GM21737 (cell line): Measurements from ENCODE around the gene MEGF8.

Experiments used
- ATAC-seq: cut with Tn5 transposase; IDR thresholded peaks from one replicate; pipeline ENCODE4 v1.9.1; 2021; ENCODE audit warnings: mild to moderate bottlenecking, moderate library complexity; ENCODE audit not compliant: unreplicated experiment

Gene MEGF8

DNA sequence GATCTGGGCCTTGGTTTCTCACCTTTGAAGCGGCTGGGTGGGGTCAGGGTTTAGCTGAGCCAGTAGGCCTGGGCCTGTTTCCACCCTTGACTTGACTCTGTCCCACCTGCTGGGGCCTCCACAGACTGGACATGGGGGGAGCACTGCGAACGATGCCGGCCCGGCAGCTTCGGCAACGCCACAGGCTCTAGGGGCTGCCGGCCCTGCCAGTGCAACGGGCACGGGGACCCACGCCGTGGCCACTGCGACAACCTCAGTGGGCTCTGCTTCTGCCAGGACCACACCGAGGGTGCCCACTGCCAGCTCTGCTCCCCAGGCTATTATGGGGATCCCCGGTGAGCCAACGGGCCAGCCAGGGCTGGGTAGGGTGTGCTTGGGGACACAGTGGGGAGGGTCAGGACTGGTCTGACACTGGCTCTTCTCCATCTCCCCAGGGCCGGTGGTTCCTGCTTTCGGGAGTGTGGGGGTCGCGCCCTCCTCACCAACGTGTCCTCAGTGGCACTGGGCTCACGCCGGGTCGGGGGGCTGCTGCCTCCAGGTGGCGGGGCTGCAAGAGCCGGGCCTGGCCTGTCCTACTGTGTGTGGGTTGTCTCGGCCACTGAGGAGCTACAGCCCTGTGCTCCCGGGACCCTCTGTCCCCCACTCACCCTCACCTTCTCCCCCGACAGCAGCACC lies 28.0 kb downstream of the MEGF8 start:
- no peak for ATAC-seq

DNA sequence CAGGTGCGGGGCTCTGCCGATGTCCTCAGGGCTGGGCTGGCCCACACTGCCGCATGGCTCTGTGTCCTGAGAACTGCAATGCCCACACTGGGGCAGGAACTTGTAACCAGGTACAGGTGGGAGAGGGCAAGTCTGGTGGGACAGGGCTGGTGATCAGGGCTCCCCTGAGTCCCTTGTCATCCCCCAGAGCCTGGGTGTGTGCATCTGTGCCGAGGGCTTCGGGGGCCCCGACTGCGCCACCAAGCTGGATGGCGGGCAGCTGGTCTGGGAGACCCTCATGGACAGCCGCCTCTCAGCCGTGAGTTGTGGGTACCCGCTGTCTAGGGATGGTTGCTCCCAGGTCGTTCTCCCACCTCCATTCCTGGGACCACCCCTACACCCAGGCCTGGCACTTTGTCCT lies 30.5 kb downstream of the MEGF8 start:
- ATAC-seq: no peak

DNA sequence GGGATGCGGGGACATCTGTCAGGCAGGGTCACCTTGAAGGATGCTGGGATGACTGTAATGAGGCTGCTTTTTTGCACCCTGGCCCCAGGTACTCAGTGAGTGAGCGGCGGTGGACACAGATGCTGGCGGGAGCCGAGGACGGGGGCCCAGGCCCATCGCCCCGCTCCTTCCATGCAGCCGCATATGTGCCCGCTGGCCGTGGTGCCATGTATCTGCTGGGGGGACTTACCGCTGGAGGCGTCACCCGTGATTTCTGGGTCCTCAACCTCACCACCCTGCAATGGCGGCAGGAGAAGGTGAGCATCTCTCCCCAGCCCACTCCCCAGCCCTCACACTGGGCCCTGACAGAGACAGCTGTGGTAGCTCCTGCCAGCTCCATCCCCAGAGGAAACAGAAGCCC lies 31.3 kb downstream of the MEGF8 start:
- no peak for ATAC-seq

DNA sequence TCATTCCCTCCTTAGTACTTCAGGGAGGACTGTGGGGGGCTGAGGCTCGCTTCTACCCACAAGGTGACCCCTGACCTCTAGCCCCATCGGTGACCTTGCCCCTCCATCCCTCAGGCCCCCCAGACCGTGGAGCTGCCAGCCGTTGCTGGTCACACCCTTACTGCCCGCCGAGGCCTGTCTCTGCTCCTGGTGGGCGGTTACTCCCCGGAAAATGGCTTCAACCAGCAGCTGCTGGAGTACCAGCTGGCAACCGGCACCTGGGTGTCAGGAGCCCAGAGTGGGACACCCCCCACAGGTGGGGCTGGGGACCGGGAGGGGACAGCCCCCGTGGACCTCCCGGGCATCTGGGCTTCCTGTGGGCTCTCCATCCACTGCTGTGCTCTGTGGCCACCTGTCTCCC lies 31.9 kb downstream of the MEGF8 start:
- no peak for ATAC-seq

DNA sequence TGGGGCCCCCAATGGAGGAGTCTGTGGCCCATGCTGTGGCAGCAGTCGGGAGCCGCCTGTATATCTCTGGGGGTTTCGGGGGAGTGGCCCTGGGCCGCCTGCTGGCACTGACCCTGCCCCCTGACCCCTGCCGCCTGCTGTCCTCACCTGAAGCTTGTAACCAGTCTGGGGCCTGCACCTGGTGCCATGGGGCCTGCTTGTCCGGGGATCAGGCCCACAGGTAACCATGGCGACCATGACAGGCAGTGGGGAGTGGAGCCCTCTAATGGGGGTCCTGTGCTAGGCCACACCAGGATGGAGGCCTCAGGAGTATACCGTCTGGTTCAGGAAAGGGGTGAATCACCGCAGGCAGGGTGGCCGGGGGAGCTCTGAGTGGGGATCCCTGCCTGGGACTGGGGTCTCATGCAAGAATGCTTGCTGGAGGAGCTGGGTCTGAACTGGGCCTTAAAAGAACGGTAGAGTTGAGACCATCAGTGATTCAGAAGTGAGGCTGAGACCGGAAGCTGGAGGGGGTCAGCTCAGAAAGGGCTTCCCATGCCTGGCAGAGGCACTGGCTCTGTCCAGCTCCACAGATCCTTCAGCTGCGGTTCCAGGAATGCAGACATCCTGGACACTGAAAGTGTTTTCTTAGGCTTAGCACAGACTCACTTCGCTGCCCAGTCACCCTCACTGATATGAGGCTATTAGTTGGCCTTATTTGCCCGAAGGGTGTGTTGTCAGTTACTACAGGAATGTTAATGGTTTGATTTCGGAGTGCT lies 35.5 kb downstream of the MEGF8 start:
- no peak for ATAC-seq

DNA sequence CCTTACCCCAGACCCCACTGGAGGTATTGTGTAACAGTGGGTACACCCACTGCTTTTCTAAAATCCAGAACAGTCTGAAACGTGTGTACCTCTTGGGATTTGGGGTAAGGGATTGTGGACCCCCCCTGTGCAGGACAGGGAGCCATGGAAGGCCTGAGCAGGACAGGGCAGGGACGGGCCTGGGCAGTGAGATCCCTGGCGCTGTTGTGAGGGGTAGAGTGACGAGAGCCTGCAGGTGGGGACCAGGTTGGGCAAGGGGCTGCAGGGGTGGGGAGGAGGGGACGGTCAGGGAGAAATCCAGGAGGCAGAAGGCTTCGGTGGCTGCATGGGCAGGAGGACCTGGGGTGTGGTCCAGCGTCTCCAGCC lies 36.1 kb downstream of the MEGF8 start:
- ATAC-seq: no peak

DNA sequence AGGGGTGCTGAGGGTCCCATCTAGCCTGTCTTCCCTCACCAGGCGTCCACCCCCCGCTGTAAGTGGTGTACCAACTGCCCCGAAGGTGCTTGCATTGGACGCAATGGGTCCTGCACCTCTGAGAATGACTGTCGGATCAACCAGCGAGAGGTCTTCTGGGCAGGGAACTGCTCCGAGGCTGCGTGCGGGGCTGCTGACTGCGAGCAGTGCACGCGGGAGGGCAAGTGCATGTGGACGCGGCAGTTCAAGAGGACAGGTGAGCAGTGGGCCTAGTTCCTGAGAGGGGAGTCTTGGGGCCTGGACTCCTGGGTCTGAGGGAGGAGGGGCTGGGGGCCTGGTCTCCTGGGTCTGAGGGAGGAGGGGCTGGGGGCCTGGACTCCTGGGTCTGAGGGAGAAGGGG lies 36.9 kb downstream of the MEGF8 start:
- ATAC-seq: no peak

DNA sequence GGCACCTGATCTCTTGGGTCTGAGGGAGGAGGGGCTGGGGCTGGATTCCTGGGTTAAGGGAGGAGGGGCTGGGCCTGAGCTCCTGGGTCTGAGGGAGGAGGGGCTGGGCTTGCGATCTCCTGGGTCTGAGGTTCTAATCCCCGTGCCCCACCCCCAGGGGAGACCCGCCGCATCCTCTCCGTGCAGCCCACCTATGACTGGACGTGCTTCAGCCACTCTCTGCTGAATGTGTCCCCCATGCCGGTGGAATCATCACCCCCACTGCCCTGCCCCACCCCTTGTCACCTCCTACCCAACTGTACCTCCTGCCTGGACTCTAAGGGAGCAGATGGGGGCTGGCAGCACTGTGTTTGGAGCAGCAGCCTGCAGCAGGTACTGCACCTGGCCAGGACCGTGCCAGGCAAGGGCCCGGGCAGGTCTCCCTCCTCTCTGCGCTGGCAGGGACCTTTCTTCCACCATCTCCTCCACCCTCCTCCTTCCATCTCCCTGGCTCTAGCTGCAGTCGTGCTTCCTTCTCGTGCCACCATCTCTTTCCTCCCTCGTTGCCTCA lies 37.5 kb downstream of the MEGF8 start:
- no peak for ATAC-seq

DNA sequence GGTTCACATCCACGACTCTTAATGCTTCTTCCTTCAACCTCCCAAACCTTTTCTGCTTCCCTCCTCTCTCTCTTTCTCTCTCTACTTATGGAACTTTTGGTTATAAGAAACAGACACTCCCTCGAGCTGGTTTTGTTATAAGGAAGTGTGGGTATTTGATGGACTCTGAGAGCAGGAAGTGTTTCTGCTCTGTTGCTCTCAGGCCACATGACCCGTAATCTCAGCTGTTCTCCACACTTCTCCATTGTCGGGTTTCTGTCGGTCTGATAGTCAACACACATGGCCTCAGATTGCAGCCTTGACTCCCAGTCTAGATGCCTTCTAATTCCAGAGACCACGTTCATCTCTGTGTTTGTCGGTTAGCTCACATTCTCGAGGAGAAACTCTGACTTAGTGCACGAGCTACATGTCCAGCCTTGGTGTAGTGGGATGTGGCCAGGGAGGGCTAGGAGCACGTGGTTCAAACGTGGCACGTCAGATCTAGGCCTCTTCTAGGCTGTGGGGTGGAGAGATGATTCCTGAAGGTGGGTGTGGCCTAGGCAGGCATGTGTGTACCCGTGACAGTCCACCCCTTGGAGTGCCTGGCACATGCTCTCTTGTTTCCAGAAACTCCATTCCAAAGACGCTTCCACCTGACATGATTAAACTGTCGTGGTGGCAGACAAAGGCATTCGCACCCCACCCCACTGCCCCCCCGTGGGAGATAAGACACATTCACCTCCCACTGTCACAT lies 38.3 kb downstream of the MEGF8 start:
- no peak for ATAC-seq

DNA sequence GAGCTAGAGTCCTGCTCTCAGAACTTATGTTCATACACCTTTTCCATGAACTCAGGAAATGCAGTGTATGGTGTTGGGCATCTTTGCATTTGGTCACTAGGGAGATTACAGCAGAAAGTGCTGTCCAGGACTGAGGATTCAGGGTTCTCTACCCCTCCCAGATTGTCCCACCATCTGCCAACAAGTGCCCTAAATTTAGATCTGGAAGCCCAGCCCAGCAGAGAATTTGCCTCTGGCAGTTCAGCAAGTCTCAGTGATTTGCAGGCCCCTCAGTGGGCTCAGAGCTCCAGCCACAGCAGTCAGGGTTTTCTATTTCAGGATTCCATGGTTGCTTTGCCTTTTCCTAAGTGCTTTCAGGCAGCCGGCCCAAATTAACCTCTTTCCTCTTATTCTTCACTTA lies 41.2 kb downstream of the MEGF8 start:
- no peak for ATAC-seq

DNA sequence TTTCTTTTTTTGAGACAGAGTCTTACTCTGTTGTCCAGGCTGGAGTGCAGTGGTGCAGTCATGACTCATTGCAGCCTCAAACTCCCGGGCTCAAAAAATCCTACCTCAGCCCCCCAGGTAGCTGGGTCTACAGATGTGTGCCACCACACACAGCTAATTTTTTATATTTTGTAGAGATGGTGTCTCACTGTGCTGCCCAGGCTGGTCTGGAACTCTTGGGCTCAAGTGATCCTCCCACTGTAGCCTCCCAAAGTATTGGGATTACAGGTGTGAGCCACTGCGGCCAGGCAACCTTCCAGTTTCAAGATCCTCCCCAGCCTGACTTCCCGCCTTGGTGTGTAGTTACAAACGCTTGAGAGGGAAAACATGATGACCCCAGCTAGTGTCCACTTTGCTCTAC lies 42.5 kb downstream of the MEGF8 start:
- ATAC-seq: no peak

DNA sequence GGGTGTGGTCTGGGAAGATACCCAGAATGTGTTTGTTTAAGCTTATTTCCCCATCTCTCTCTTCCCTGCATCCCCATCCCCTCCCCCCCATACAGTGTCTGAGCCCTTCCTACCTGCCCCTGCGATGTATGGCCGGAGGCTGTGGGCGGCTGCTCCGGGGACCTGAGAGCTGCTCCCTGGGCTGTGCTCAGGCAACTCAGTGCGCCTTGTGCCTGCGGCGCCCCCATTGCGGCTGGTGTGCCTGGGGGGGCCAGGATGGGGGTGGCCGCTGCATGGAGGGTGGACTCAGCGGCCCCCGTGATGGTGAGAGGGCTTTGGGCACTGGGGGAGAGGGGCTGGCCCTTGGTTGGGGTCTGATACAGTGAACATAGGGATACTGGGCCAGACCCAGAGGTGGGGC lies 42.9 kb downstream of the MEGF8 start:
- ATAC-seq: no peak

DNA sequence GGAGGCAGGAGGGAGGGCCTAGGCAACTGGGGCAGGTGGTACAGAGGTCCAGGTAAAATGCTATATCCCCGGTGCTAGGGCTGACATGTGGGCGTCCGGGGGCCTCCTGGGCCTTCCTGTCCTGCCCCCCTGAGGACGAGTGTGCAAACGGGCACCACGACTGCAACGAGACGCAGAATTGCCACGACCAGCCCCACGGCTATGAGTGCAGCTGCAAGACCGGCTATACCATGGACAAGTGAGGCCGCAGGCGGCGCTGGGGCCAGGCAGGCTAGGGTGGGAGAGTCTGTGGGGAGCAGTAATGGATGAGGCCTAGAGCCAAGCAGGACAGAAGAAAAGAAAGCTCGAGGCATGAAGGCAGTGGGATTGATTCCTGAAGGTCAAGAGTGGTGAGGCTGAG lies 43.3 kb downstream of the MEGF8 start:
- ATAC-seq: no peak

DNA sequence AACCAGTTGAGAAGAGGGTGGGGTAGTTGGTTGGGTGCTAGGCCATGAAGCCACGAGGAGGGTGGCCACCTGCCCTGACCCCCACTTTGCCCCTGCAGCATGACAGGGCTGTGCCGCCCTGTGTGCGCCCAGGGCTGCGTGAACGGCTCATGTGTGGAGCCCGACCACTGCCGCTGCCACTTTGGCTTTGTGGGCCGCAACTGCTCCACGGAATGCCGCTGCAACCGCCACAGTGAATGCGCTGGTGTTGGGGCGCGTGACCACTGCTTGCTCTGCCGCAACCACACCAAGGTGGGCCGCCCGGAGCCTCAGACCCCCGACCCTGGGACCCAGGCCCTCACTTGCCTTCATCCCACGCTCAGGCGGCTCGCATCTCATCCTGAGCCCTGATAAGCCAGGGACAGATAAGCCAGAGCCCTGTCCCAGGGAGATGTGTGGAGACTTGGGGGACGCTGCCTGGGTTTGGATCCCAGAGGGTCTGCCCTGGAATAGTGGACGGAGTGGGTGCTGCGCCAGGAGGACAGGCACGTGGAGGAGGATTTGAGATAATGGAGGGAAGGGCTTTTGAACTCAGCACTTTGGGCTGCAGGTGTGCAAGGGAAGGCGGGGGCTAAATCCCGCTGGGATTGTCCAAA lies 44.1 kb downstream of the MEGF8 start:
- no peak for ATAC-seq

DNA sequence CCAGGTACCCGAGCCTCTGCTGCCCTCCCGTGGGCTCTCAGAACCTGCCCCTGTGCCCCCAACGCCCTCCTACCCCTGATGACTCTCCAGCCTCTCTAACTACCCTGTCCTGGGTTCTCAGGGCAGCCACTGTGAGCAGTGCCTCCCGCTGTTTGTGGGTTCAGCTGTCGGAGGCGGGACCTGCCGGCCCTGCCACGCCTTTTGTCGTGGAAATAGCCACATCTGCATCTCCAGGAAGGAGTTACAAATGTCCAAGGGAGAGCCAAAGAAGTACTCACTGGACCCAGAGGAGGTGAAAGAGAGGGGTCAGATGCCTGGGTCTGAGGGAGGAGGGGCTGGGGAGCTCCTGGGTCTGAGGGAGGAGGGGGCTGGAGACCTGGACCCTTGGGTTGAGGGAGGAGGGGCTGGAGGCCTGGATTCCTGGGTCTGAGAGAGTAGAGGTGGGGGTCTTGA lies 44.7 kb downstream of the MEGF8 start:
- ATAC-seq: no peak

DNA sequence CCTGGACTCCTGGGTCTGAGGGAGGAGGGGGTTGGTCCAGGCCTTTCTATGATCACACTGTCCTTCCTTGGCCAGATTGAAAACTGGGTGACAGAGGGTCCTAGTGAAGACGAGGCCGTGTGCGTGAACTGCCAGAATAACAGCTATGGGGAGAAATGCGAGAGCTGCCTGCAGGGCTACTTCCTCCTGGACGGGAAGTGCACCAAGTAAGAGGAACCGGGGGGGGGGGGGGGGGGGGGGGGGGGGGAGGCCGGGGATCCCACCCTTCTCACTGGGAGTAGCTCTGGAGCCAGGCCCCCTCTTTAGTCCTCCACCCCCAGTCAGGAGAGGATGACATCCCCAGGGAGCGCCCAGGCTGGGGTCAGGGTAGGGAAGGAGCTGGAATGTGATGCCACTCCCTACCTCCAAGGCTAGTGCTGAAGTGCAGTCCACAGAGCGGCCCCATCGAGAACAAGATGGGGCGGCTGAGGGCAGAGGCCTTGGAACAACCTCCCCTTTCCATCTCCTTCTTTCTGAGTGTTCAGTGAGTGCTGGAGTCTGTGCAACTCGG lies 45.3 kb downstream of the MEGF8 start:
- no peak for ATAC-seq

DNA sequence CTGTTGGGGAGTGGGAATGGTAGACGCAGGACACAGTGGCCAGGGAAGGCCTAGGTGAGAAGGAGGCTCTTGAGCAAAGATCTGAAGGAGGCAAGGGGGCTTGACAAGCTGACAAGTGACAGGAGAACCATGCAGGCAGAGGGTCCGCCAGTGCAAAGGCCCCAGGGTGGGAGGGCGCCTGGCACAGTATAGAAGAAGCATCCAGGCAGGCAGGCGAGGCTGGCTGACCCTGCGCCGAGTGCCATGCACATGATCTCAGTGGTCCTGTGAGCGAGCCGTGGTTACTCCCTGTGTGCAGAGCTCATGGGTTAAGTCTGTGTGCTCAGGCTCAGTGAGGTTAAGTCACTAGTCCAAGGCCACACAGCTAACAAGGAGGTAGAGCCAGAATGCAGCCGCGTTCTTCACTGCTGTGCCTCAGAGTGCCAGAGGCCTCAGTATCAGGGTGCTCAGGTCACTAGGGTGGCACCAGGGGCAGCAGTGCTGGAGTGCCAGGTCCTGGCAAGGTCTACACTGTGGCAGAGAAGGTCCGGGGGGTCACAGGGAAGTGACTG lies 49.5 kb downstream of the MEGF8 start:
- ATAC-seq: no peak

DNA sequence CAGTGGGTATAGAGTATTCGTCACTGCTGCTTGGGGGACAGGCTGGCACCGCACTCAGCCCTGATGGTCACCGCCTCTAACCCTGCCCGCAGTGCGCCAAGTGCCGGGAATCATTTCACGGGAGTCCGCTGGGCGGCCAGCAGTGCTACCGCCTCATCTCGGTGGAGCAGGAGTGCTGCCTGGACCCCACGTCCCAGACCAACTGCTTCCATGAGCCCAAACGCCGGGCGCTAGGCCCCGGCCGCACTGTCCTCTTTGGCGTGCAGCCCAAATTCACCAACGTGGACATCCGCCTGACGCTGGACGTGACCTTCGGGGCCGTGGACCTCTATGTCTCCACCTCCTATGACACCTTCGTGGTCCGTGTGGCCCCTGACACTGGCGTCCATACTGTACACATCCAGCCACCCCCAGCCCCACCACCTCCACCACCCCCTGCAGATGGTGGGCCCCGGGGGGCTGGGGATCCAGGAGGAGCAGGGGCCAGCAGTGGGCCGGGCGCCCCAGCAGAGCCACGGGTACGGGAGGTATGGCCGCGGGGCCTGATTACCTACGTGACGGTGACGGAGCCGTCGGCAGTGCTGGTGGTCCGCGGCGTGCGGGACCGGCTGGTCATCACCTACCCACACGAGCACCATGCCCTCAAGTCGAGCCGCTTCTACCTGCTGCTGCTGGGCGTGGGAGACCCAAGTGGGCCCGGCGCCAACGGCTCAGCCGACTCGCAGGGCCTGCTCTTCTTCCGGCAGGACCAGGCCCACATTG lies 50.2 kb downstream of the MEGF8 start:
- ATAC-seq: no peak

DNA sequence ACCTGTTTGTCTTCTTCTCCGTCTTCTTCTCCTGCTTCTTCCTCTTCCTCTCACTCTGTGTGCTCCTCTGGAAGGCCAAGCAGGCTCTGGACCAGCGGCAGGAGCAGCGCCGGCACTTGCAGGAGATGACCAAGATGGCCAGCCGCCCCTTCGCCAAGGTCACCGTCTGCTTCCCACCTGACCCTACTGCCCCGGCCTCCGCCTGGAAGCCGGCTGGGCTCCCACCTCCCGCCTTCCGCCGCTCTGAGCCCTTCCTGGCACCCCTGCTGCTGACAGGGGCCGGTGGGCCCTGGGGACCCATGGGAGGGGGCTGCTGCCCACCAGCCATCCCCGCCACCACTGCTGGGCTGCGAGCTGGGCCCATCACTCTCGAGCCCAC lies 50.7 kb downstream of the MEGF8 start:
- ATAC-seq: no peak
